Body of pancreas (tissue), 4 donors: ENCODE data around the gene ACSL4.

Experiments used
- POLR2A ChIP-seq, 3 donors: fragments of 450-650 bp; IDR thresholded peaks; one replicate each; pipeline ENCODE4 v1.6.1; 2016; ENCODE audit warnings: antibody characterized with exemption in 3 of 3, mild to moderate bottlenecking in 2 of 3
- TF ChIP-seq, protein P1 (sequence below), 7 experiments: fragments of 450-650 bp in 4 of 7; fragments of 200-600 bp in 3 of 7; sonication (generic) in 3 of 7; IDR thresholded peaks; one replicate each; pipeline ENCODE4 v1.5.1; 2016 to 2019; ENCODE audit warnings: antibody characterized with exemption in 7 of 7

DNA sequence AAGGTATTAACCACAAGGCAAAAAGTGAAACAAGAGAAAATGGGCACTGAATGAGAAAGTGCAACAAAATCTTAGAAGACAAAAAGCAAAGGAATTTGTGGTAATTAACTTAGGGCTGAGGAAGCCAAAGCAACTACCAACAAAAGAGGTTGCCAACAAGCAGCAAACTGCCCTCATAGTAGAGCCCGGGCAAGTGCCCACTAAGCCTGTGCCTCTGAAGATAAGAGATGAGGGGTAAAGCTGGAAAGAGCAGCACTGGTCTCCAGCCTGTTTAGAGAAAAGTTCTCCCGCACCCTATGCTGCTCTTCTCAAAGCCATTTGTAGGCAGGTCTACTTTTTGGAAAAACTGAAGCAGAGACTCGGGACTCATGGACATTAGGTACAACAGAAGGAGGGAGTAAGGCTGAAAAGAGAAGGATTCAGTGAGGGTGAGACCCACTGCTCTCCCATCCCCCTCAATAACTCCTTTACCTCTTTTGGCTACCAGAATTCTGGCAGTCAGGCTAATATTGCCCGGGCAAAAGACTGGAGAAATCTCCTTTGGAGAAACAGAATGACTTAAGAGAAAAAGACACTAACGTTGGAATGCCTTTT is 78.4 kb downstream of the ACSL4 start:
- TF ChIP-seq, protein P1, sequence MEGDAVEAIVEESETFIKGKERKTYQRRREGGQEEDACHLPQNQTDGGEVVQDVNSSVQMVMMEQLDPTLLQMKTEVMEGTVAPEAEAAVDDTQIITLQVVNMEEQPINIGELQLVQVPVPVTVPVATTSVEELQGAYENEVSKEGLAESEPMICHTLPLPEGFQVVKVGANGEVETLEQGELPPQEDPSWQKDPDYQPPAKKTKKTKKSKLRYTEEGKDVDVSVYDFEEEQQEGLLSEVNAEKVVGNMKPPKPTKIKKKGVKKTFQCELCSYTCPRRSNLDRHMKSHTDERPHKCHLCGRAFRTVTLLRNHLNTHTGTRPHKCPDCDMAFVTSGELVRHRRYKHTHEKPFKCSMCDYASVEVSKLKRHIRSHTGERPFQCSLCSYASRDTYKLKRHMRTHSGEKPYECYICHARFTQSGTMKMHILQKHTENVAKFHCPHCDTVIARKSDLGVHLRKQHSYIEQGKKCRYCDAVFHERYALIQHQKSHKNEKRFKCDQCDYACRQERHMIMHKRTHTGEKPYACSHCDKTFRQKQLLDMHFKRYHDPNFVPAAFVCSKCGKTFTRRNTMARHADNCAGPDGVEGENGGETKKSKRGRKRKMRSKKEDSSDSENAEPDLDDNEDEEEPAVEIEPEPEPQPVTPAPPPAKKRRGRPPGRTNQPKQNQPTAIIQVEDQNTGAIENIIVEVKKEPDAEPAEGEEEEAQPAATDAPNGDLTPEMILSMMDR (IDR thresholded peaks at IDR 0.05) = no peak
- no peak for TF ChIP-seq POLR2A (IDR thresholded peaks at IDR 0.05)
